Peyer's patch (tissue), 4 donors: ENCODE measurements around the gene CCDC83.

Experiments used
- CTCF ChIP-seq, 6 experiments: fragments of 450-650 bp in 4 of 6; fragments of 200-600 bp in 2 of 6; sonication (generic) in 1 of 6; IDR thresholded peaks; one replicate each; pipeline ENCODE4 v1.5.1; 2017 to 2019; ENCODE audit warnings: antibody characterized with exemption in 6 of 6, mild to moderate bottlenecking in 3 of 6, moderate library complexity in 1 of 6
- POLR2A ChIP-seq, 2 donors: fragments of 450-650 bp; IDR thresholded peaks; one replicate each; pipeline ENCODE4 v1.5.1; 2017; ENCODE audit warnings: antibody characterized with exemption in 2 of 2, mild to moderate bottlenecking in 2 of 2, moderate library complexity in 2 of 2

GRCh38 chr11:85951428-85952107 is 96.4 kb downstream of the CCDC83 start:
- no peak for TF ChIP-seq CTCF (IDR thresholded peaks at IDR 0.05)
- no peak for TF ChIP-seq POLR2A (IDR thresholded peaks at IDR 0.05)
